ENCODE measurements around the gene ST6GAL1. TPM values are rescaled to one million over a fixed set of nuclear protein-coding genes. Genes with fewer than 3 reads are reported as not detected.

The ST6GAL1 gene
- total and polyA plus RNA-seq, 12 donors, result 19.5 to 94.7 (median 65.8) TPM

DNA sequence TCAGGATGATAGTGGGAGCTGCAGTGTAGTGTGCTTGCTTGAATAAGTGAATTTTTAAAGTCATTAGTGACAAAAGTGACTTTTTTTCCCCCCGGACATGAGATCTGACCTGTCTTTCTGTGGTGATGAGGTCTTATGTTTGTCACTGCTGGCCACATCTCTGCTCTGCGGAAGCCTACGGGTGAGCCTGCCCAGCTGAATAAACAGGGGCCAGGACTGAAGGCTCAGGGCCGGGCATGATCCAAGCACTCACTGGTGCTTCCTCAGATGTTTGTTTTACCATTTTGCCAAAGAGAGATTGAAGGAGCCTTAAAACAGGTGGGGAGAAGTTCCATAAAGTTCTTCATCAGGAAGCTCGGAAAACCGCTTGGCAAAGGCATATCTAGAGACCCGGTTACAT lies 174.0 kb downstream of the ST6GAL1 start:
- H3K9me3 ChIP-seq, result peaks cover 0 to 5% (median 0%) of the 10 kb centered on the region in 11 donors
- DNase-seq, result no peak
- peaks cover 0 to 42% (median 25%) of the 10 kb centered on the region in 9 donors for H3K4me1 ChIP-seq
- H3K36me3 ChIP-seq, result no peaks in the 10 kb centered on the region
- peak overlapping the region in 7 of 10 donors; percentile 4 to 70 (median 56) for H3K27ac ChIP-seq
- intact Hi-C loops (cut with DNase I), result loop anchor here in 2 of 10 donors (5.0 to 10.0 kb wide), 2 partner anchors 60 to 172 kb away; partner anchors contain the start of gene ST6GAL1 (in 1 of the 2)
- H3K4me3 ChIP-seq, result peak overlapping the region in 1 of 10 donors; percentile 23
- H3K27me3 ChIP-seq, result no peaks in the 10 kb centered on the region
- 82 to 88% methylated on average over 7 of the region's 7 CpGs for WGBS, 2 donors
- peak in 2 of 8 donors; percentile 31 to 40 for ATAC-seq
- TF ChIP-seq, protein P1, sequence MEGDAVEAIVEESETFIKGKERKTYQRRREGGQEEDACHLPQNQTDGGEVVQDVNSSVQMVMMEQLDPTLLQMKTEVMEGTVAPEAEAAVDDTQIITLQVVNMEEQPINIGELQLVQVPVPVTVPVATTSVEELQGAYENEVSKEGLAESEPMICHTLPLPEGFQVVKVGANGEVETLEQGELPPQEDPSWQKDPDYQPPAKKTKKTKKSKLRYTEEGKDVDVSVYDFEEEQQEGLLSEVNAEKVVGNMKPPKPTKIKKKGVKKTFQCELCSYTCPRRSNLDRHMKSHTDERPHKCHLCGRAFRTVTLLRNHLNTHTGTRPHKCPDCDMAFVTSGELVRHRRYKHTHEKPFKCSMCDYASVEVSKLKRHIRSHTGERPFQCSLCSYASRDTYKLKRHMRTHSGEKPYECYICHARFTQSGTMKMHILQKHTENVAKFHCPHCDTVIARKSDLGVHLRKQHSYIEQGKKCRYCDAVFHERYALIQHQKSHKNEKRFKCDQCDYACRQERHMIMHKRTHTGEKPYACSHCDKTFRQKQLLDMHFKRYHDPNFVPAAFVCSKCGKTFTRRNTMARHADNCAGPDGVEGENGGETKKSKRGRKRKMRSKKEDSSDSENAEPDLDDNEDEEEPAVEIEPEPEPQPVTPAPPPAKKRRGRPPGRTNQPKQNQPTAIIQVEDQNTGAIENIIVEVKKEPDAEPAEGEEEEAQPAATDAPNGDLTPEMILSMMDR (IDR thresholded peaks at IDR 0.05), result no peak

DNA sequence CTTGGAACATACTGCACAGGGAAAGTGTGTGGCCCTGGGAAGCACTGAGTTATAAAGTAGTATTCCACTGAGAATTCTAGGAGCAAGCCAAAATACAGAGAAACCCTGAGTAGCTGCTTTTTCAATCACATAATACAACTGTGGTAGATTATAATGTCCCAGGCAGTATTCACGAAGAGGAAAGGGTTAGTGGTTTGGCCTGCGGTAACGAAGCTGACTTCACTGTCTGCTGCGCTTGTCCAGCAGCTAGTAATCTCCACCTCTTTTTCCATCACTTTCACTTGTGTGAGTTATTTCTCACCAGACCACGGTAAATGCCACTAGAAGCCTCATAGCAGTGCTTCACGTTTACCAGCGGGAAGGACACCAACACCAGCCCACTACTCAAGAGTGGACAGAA lies 174.6 kb downstream of the ST6GAL1 start:
- intact Hi-C loops (cut with DNase I), result loop anchor here in 2 of 10 donors (5.0 to 10.0 kb wide), 2 partner anchors 60 to 173 kb away; partner anchors contain the start of gene ST6GAL1 (in 1 of the 2)
- H3K9me3 ChIP-seq, result no peaks in the 10 kb centered on the region
- ATAC-seq (peak; percentile 42 to 64 (median 54)), DNase-seq (peak in 1 of 2 donors; percentile 18)
- H3K27me3 ChIP-seq, result no peaks in the 10 kb centered on the region
- H3K4me1 ChIP-seq, result peaks cover 0 to 42% (median 25%) of the 10 kb centered on the region in 9 donors
- TF ChIP-seq, protein P1 (IDR thresholded peaks at IDR 0.05), result no peak
- H3K27ac ChIP-seq, result peak overlapping the region in 7 of 10 donors; percentile 4 to 70 (median 56)
- no peaks in the 10 kb centered on the region for H3K36me3 ChIP-seq
- H3K4me3 ChIP-seq, result peak overlapping the region in 5 of 10 donors; percentile 3 to 33 (median 20)
- WGBS, 2 donors, result 54 to 57% methylated on average over 7 of the region's 7 CpGs

DNA sequence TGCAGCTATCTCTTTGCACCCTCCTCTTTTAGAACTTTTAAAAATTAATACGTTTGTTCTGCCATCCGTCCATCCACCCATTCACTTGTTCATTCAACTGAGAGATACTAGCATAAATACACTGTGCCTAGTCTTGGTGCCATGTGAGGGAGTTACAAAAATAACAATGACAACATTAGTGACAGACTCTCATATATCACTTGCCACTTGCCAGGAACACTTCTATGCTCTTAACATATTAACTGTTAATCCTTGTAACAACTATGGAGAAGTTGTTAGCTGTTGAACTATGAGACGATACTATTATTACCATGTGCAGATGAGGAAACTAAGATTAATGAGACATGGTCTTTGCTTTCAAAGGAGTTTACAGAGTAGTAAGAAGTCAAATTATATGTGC lies 175.4 kb downstream of the ST6GAL1 start:
- H3K4me1 ChIP-seq, result peaks cover 0 to 42% (median 25%) of the 10 kb centered on the region in 9 donors
- H3K36me3 ChIP-seq, result no peaks in the 10 kb centered on the region
- H3K4me3 ChIP-seq, result no peak overlapping the region
- TF ChIP-seq, protein P1 (IDR thresholded peaks at IDR 0.05), result no peak
- 77 to 78% methylated on average over 3 of the region's 3 CpGs for WGBS, 2 donors
- peak overlapping the region in 5 of 10 donors; percentile 4 to 69 (median 56) for H3K27ac ChIP-seq
- no peaks in the 10 kb centered on the region for H3K27me3 ChIP-seq
- no peaks in the 10 kb centered on the region for H3K9me3 ChIP-seq
- no peak for DNase-seq
- ATAC-seq, result peak in 2 of 8 donors; percentile 21 to 54
- intact Hi-C loops (cut with DNase I), result loop anchor here in 1 of 10 donors (10.0 kb wide), 1 partner anchor 59 kb away; no protein-coding TSS in a partner anchor

DNA sequence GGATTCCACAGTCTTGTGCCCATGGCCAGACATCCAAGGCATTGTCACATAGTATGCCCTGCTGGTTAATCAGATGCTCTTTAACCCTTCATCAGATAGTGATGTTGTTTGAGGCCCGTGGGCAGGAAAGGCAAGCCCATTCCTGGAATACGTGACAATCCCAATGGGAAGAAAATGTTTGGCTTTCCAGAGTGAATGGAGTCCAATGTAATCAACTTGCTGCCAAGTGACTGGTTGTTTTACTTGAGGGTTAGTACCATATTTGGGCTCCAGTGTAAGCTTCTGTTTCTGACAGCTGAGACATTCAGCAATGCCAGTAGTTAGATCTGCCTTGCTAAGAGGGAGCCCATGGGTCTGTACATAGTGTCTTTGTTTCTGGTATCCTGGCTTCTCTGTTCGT lies 177.7 kb downstream of the ST6GAL1 start:
- no peak overlapping the region for H3K4me3 ChIP-seq
- H3K4me1 ChIP-seq, result peaks cover 0 to 20% (median 6%) of the 10 kb centered on the region in 9 donors
- ATAC-seq (peak in 5 of 8 donors; percentile 16 to 59 (median 21)), DNase-seq (no peak)
- 63 to 68% methylated on average over 3 of the region's 3 CpGs for WGBS, 2 donors
- no peaks in the 10 kb centered on the region for H3K27me3 ChIP-seq
- H3K27ac ChIP-seq, result no peak overlapping the region
- intact Hi-C loops (cut with DNase I), result loop anchor here in 1 of 10 donors (10.0 kb wide), 1 partner anchor 57 kb away; no protein-coding TSS in a partner anchor
- no peaks in the 10 kb centered on the region for H3K9me3 ChIP-seq
- TF ChIP-seq, protein P1 (IDR thresholded peaks at IDR 0.05), result no peak
- H3K36me3 ChIP-seq, result no peaks in the 10 kb centered on the region

All from heart right ventricle (tissue), 16 donors.